AG09309 (cell line): ENCODE results near the gene EXOG.

Experiments used
- DNase-seq: peaks from one replicate; pipeline ENCODE4 v3.0.0-alpha.2; 2010; ENCODE audit warnings: low read depth
- H3K4me3 ChIP-seq: 2 replicates; pipeline ENCODE4 v1.5.1; 2011; ENCODE audit warnings: mild to moderate bottlenecking, low read depth, low read length, moderate library complexity; ENCODE audit not compliant: control insufficient read depth
- CTCF ChIP-seq: IDR thresholded peaks from 2 replicates; pipeline ENCODE4 v1.5.1; 2011; ENCODE audit warnings: mild to moderate bottlenecking, low read depth, low read length, inconsistent platforms; ENCODE audit not compliant: insufficient read depth, control insufficient read depth; ENCODE audit errors: missing control alignments

Gene EXOG

DNA sequence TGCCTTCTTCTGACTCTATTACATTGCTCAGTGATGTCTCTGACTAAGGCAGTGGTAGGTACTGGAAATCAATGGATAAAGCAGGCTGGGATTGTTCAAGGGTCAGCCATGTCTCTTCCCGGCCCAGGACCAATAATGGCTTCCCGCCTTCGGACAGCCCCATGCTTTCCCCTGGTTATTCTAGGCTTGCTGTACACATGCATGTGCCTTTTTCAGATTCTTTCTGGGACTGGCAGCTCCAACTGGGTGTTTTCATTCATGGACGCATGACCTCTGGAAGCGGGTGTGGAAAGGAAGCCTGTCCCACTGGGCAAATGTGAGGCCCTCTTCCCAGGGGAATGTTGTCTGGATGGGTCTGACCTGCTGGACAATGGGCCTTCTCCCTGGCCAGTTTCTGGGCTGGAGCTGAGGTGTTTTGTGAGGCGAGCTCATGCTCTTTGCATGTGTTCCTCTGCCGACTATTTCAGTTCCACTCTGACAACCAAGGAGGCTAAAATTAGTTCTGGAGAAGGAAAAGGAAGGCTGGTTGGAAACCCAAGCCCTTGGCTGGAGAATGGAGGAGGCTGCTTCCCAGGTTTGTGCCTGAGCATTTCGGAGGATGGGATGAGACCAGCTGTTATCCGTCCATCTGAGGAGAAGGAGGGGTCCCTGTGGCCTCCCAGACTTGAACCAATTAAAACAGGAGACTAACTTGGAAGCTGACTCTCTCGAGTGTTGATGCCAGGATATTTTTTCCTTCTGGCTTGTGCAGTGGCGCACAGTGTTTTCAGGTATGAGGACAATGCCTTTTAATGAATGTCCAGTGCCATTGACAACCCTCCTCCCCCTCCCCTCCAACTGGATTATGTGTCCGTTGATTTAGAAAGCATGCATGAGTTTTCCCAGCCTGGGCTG, 35.5 kb upstream of the EXOG start:
- no peak for TF ChIP-seq CTCF
- H3K4me3 ChIP-seq: no peak overlapping the region
- DNase-seq: no peak

GRCh38 chr3:38465588-38466154, 30.5 kb upstream of the EXOG start:
- no peak for TF ChIP-seq CTCF
- H3K4me3 ChIP-seq: no peak overlapping the region
- no peak for DNase-seq

DNA sequence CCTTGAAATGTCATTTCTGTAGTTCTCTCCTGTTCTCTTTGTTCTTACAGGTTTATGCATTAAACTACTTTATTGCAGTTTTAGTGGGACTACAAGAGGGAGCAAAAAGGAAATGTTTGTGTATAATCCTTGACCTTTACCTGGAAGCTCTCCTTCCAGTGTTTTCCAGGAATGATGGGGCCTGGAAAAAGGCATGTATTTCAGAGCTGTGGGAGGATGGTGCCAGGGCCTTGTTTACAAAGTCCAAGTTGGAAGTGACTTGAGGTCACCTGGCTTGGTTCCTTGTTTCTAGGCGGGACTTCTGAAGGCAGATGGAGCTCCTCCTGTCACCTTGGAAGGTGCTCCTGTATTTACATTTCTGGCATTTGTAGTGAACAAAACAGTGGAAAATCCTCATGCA, 27.4 kb upstream of the EXOG start:
- no peak for TF ChIP-seq CTCF
- no peak for DNase-seq
- no peak overlapping the region for H3K4me3 ChIP-seq

- no peak for TF ChIP-seq CTCF
- DNase-seq: no peak
- H3K4me3 ChIP-seq: no peak overlapping the region
Measured at GRCh38 chr3:38469852-38470251, 26.3 kb upstream of the EXOG start.

DNA sequence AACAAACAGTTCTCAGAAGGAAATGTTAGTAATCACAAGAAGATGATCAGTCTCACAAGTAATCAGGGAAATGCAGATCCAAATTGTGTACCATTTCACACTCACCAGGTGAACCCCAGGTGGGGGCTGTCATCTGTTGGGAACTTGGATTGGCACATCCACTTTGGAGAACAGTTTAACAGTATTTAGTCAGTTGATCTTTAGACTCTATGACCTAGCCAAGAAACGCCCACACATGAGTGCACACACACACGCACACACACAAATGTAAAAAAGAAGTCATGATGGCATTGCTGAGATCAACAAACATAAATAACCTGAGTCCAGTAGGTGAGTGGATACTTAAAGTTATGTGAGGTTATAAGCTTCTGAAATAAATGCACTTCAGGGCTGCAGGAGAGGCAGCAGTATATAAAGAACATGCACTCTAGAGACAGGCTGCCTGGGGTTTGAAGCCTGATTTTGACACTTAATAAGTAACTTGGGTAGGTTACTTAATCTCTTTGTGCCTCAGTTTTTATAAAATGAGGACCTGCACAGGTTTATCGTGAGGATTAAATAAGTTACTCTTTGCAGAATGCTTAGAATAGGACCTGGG, 24.8 kb upstream of the EXOG start:
- DNase-seq: no peak
- H3K4me3 ChIP-seq: no peak overlapping the region
- TF ChIP-seq CTCF: no peak

DNA sequence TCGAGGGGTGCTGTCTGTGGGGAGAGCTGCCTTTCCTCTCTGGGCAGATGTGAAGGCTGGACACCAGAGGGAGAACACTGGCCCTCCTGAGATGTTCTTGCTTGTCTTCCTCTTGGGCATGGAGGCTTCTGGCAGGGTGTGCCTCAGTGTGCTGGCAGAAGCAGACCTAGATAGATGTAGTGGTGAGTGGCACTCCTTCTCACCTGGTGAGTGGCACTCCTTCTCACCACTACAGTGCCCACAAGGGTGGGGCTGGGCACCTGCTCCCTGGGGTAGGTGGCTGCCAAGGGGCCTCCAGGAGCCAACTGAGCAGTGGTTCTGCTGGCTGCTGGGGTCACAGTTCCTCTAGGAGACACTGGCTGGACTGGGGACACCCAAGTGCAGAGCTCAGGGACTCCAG, 23.8 kb upstream of the EXOG start:
- no peak overlapping the region for H3K4me3 ChIP-seq
- no peak for TF ChIP-seq CTCF
- DNase-seq: no peak
